T follicular helper cell (primary cell): Measurements from ENCODE around the gene ARHGEF17.

Experiments
- DNase-seq: peaks from one replicate; pipeline ENCODE4 v3.0.0-alpha.2; 2020; ENCODE audit warnings: low read depth

Gene ARHGEF17

DNA sequence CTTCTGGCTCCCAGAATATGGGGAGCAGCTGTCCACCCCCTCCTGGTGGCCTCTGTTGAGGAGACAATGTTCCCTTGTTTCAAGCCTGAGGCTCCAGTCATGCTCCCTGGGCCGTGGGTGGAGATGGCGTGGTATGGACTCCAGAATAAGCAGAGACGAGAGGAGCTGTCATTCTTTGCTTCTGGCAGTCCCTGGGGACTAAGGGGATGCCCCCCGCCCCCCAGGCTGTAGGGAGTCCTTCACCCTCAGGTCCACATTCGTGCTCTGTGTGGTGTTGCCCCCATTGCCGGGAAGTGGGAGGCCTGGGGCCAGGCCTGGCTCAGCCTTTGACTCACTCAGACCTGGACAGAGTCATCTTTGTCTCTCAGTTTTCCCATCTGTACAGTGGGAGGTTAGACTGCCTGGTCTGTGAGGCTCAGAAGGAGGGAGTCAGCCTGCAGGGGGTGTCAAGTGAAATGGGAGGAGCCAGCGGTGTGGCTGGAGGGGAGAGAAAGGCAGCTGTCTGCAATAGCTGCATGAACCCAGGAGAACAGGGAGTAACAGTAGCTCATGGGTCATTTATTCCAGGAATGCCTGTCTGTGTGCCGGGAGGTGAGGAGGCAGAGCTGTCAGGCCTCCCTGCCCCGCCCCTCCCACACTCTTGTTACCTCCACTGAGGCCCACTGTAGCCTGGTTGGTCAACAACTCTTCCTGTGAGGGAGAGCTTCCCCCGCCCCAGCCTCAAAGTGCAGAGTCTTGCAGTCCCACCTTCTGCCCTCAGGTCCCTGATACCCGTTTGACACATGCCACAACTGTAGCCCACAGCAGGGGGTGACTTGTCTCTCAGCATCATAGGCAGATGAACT is 6.3 kb downstream of the ARHGEF17 start:
- DNase-seq: no peak

DNA sequence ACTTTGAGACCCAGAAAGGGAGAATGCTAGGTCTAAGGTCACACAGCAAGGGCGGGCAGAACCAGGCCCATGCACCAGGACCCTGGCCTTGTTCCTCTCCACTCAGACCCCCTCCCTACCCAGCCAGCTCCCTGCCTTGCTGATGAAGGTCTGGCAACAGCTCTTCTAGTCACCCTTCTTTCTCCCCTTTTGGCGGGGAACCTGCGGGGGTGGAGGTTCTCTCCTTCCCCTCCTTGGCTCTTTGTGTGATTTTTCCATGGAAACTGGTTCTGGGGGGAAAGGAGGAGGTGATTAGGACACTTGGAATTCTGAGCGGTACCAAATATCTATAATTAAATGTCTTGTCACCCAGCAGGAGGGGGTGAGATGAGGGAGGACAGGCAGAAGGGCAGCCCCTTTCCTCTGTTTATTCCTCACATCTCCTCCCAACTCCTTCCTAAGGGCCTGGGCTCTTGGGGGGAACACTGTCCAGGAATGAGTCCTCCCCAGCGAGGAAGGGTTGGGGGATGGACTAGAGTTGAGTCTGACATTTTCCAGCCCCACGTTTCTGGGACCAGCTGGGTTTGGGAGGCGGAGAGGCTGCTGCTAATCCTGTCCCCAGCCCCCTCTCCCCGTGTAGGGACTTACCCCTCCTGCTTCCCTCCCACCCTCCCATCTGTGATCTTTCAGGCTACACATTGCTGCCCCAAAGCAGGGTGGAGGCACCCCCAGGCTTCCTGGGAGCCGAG is 7.4 kb downstream of the ARHGEF17 start:
- no peak for DNase-seq

DNA sequence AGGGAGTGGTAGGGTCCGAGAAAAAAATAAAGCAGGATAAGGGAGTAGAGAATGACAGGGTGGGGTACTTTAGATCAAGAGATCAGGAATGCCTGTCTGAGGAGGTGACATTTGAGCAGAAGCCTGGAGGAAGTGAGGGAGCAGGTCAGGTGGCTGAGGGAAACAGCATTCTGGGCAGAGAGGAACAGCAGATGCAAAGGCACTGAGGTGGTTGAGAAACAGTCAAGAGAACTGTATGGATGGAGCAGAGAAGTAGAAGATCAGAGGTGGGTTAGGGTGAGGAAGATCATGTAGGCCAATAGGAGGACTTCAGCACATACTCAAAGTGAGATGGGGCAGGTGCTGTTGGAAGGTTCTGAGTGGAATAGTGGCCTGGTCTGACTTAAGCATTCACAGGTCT is 8.3 kb downstream of the ARHGEF17 start:
- DNase-seq: no peak

DNA sequence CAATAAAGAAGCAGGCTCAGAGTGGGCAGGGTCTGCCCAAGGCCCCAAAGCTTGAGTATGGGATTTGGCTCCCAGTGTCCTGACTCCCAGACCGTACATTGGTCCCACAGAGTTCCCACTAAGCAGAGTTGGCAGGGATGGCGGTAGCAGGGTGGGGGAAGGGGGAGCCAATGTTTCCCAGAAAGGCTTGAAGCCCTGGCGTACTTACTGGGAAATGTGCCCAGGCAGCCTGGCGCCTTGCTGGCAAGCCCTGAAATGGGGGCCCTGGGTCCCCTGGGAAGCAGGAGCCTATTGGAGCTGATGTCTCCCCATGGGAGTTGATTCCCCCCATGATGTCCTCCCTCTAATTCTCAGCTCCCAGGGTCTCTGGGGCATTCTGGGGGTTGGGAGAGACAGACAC is 9.3 kb downstream of the ARHGEF17 start:
- no peak for DNase-seq

DNA sequence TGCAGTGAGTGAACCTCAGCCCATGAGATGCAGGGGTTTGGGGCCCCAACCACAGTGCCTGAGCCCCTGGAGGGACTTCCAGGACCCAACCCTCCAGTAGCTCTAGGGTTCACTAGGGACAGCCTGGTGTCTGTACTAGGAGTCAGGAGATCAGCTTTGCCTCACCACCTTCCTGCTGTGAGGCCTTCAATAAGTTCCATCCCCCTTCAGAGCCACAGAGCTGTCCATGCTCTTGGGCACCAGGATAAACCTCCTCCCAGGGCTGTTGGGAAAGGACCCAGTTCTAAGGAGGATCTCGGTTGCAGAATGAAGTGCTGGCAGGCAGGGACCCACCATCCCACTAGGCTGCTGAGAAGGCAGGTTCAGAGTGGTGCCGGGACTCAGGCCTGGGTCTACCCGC is 9.7 kb downstream of the ARHGEF17 start:
- DNase-seq: no peak

DNA sequence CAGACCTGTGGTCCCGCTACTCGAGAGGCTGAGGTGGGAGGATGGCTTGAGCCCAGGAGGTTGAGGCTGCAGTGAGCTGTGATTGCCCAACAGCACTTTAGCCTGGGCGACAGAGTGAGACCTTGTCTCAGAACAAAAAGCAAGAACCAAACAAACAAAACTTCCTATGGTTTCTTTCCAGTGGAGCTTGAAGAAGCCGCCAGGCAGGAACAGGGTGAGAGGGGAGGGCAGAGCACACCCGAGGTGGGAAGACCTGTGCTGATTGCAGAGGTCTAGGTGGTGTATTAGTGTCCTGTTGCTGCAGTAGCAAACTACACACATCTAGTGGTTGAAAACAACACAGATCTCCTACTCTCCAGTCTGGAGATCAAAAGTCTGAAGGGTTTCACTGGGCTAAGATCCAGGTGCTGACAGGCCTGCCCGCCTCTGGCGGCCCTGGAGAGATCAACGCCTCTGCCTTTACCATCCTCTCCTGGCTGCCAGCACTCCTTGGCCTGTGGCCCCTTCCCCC is 10.5 kb downstream of the ARHGEF17 start:
- no peak for DNase-seq

DNA sequence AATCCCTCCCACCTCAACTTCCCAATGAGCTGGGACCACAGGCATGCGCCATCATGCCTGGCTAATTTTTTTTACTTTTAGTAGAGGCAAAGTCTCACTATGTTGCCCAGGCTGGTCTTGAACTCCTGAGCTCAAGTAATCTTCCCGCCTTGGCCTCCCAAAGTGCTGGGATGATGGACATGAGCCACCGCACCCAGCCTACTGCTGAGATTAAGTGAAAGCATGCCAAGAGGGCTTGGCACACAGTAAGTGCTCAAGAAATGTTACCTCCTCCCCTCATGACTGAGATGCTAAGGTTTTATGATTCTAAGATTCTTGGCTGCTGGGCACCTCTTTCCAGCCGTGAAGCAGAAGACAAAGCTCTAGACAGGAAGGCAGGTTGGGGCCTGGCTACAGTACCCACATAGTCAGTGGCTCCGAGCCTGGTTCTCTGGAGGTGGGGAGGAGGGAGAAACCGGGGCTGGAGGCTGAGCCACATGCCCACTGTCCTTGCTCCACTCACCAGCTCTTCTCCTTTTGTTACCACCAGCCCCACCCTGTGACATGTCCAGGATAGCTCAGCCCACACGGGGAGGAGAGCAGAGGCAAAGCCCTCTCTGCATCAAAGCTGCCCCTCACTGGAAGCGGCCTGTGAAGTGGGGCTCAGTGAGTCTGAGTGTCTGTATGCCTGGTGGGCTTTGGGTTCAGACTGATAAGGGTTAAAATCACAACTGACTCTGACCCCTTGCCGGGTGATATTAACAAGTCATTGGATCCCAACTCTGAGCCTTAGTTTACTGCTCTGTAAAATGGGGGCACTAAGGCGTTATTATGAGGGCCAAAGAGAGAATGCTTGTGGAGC is 12.9 kb downstream of the ARHGEF17 start:
- DNase-seq: no peak

DNA sequence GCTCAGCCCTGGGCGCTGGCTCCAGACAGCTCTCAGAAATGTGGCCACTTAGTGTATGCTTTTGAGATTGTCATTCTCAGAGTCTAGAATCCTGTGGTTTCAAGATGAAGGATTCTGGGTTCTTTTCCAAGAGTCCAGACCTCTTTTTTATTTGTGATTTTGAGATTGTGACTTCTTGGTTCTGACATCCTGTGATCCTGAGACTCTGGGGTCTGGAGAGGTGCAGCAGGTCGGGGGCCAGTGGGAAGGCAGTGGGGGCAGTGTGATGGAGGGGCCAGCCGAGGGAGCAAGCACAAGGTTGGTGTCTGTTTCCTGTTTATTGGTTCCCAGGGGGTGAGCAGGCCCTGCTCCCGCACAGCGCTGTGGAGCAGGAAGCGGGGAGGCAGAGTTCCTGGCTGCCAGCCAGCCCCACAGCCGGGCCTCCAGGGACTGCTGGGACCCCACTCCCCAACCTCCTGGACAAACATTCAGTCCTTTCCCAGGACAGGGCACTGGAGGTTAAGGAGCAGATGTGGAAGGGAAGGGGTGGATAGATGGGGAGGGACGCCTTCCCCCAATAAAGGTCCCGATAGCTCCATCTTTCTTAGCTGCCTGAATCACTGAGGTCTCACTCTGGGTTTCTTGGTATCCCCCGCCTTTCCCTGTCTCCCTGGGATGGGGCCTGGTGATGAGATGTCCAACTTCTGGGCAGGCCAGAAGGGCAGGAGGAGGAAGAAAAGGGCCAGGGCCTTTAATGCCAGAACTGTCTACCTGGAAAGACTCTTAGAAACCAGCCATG is 13.7 kb downstream of the ARHGEF17 start:
- DNase-seq: no peak

DNA sequence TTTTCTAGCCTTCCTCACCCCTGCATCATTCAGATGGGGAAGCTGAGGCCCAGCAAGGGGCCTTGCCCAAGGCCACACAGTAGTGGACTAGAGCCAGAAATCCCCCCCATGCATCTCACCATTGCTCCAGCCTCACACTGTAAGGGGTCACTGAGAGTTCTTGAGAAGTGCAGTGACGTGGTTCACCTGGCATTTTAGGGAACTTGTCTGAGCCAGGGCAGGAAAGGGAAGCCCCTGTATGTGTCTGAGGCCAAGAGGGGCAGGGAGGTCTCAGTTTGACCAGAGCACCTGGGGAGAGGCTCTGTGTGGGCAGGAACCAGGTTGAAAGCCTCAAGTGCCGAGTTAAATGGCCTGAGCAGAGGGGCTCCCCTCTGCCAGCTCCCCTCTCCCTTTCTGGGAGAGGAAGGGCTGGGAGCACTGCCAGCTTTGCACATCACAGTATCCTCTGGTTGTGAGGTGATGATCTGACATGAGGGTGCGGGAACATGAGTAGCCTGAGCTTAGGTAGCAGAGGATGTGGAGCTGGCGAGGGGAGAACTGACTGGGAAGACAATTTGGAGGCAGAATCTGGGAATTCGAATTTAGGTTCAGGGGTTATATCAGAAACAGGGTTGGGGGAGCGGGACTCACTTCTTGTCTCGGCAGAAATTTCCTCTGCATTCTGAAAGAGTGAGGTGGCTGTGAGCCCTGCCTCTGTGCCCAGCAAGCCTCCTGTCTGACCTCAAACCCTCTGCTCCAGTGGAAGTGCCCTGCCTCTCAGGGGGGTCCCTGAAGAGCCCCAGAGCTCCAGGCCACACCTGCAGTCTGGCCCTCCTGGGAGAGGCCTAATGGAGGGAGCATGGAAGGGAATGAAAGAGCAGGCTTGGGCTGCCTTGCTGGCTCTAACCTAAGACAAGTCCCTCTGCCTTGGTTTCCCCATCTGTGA is 14.6 kb downstream of the ARHGEF17 start:
- DNase-seq: no peak

DNA sequence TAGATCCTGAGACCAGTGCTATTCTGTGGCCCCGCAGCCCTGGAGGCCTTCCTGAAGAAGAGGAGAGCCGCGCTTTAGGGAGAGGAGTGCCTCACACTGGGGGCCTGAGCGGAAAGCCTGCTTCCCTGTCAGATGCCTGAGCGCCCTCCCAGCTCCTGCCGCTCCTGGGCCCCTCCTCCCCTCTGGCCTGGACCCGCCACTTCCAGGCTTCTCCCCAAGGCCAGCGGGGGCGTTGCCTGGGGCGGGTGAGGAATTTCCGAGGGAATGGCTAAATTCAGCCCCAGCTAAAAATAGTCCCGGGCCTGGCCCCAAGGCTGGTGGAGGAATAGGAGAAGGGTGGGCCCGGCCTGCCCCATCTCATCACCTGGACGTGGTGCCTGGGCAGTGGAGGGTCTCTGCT is 15.4 kb downstream of the ARHGEF17 start:
- no peak for DNase-seq

DNA sequence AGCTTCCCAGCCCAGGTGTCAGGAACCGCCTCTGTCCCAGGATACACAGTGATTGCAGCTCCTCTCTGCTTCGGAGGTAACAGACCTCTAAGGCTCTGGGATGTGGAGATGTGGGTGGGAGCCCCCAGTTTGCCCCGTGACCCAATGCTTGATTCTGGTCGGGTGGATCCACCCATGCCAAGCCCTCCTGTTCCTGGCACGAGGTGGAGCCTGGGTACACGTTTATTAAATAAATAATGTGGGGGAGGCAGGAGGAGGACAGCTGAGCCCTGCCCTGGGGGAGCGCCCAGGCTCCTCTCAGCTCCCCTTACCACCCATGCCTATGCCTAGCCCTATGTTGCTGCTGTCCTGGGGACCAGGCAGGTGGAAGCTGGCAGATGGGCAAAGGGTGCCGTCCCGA is 16.0 kb downstream of the ARHGEF17 start:
- no peak for DNase-seq

DNA sequence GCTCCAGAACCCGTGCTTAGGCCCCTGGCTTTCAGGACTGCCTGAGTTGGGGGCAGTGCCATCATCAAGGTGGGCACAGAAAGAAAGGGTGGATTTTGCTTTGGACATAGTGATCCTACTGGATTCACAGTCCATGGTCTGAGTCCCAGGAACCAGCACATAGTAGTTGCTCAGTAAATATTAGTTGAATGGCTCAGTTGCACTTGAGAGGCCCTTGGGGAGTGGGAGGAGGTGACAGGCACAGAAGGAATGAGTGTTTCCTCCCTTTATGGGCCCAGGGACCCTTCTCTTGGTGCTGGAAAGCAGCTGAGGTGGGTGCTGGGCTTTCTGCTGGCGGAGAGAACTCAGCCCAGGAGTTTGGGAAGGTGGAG is 16.6 kb downstream of the ARHGEF17 start:
- no peak for DNase-seq

DNA sequence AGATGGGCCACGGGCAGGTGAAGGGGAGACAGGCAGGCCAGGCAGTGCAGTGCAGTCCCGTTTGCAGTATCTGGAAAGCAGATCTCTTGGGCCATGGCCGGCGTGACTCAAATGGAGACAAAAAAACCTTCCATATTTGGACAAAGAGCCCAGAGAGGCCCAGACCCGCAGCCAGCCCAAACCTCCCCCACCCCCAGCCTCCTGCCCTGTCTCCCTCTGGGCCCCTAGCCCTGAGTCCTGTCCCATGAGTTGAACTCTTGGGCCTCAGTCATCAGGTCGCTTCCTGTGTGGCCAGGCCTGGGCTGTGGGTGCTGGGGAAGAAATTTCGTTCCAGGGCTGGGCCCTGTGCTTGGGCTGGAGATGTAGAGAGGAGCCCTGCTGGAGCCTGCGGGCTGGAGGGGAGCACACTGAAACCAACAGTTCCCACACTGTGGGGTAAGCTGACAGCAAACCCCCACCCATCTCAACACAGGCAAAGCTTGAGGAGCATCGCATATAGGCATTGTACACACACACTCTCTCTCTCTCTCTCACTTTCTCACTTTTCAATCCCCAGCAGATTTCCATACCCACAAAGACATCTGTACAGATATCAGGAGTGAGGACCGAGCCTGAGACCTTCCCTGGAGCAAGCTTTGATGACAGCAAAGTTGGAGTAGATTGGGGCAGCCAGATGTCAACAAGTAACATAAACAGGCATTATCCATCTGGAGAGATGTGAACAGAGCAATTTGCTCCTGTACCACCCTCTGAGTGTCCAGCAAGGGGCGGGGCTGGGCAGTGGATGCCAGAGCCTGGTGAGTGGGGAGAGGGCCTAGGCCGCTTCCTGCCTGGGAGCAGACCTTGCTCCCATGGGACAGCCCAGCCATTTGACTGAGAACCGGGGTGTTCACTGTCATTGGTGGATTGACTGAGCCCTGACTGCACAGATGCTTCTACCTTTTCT is 17.2 kb downstream of the ARHGEF17 start:
- no peak for DNase-seq

DNA sequence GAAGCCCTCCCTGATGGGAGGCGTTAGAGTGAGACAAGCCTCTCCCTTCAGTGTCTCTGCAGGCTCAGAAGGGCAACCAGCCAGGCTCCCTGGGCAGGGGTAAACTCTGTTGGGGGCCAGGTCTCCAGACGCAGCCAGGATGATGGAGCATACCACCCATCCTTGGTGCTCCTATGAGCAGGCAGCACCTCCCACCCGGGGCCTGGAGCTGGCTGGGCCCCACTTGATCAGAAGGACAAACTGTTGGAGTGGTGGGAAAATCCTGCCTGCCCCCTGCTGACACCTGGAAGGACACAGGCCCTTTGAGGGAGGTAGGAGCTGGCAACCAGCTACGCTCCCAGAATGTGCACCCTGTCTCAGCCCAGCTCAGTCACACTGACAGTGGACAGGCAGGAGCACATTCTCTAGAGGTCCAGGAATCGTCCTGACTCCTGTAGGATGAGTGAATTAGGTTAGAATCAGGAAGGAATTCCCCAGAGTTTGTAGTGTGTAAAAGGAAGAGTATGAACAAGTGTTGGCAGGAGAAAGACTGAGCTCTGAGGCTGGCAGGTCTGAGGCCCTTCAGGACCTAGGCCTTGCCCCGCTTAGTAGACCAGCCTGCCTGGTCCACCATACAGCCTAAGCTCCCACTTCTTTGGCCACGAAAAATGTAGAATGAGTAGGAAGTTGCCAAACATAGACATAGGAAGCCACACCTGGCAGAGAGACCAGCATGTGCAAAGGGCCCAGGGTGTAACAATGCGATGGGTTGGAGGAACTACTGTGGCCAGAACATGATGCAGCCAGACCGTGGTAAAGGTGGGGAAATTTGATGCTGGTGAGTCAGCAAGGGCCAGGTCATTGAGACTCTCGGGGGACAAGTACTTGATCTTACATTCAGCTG is 19.1 kb downstream of the ARHGEF17 start:
- DNase-seq: no peak

DNA sequence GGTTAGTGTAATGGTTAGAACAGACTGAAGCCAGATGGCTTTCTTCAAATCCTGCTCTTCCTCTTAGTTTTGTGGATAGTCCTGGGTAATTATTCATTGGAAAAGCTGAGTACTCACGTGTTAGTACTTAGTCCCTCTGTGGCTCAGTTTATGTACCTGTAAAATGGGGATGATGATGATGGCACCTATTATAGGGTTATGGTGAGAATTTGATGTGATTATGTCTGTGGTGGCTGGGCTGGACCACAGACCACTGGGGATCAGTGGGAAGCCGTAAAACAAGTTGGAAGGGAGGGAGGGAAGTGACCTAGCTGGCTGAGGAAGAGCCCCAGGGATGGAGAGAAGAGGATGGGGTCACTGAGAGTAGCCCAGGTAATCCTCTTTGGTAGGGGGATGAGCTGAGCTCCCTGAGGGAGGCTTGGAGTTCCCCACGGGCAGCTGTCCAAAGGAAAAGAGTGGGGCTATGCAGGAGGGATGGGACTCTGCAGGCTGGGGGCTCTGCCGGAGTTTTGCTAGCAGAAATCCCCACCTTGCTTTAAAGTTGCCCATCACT is 19.8 kb downstream of the ARHGEF17 start:
- no peak for DNase-seq

DNA sequence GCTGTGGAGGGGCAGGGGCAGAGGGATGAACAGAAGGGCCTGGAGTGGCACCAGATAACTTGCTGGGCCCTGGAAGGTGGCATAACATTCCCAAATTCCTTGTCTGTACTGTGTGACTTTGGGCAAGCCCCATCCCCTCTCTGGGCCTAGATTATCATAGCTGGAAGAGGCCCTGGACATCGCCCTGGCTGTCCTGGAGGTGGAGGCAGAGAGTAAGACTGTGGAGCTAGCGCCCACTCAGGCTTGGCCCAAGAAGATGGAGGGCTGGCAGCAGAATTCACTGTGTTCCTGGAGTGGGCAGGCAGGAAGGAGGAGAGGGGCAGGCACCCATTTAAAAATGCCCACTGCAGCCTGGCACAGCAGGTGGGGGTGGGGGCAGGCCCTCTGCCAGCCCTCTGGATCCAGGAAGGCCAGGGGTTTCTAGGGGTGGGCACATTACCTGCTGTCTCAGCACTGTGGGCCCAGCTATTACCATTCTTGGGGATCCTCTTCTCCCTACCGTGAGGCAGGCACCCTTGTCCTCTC is 22.6 kb downstream of the ARHGEF17 start:
- DNase-seq: no peak

DNA sequence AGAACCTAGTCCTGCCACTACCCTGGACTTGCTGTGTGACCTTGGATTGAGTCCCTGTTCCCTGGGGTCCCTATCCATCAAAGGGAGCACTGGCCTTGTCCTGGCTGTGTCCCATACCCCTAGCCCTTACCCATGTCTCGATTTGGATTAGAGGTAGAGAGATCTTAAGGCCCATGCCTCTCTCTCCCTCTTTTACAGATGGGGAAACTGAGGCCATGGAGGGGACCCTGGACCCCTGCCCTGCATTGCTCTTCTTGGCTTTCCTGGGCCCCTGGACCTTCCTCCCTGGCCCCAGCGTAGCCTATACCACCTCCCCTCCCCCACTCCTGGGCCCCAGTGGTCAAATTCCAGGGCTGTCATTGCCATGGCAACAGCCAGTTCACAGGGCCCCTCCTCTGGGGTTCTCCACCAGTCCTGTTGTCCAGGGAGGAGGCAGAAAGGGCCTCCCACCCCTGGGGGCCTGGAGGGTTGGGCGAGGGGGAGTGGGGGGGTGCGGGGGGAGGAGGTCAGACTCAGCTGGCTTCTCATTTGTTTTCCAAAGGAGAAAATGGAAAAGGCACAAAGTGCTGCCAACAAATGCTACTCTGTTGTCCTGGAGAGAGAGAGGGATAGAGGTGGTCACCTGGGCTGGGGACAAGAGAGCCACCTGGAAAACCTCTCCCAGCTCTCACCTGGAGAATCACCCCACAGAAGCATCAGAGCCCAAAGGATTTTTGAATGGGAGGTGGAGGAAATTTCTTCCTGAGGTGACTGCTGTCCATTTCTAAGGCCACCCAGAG is 23.3 kb downstream of the ARHGEF17 start:
- no peak for DNase-seq
